Measurements from ENCODE around the gene COX7C.

The COX7C gene

GRCh38 chr5:86665984-86666760 lies 48.4 kb downstream of the COX7C start:
- DNase-seq (ENCODE audit: low read depth), result no peak

GRCh38 chr5:86666981-86667380 lies 49.2 kb downstream of the COX7C start:
- DNase-seq (ENCODE audit: low read depth), result no peak

Data from stimulated activated CD8-positive, alpha-beta memory T cell treated with anti-CD3 and anti-CD28 coated beads, Interleukin-7, amount 100 ng/mL, for 24 hours (primary cell).